Measurements from ENCODE around the gene ZNF275. TPM values are rescaled to one million over a fixed set of nuclear protein-coding genes. Genes with fewer than 3 reads are reported as not detected.

ZNF275 gene
- total and polyA plus RNA-seq, 2 of the 8 experiments (the other 6 are each of a cell fraction or from before 2014, with no cell fraction given) = 8.2 to 9.1 TPM

DNA sequence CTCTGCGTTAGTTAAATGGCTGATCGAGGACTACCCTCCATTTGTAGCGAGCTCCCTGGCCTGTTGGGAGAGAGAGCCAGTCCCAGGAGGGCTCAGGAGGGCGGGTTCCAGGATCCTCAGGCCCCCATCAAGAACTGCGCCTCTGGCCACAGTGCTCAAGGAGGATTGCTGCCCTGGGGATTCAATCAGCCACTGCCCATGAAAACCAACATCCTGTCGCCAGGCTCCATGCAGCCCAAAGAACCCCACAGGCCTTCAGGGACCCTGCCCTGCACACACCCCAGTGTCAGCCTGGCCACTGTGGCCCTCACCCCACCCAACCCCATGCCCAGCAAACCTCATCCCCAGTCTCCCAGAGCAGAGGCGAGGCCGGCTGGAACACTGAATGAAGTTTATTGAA lies 16.6 kb upstream of the ZNF275 start:
- no peak overlapping the region for H4K91ac ChIP-seq (replicated peaks; ENCODE audit: insufficient read length, low read length)
- POLR2A ChIA-PET (ENCODE audit: partially characterized antibody) = no interaction called here

More for the DNA sequence above, 16.6 kb upstream of the ZNF275 start:
- Histone ChIP-seq H3K79me2 (ENCODE audit: control insufficient read depth in 1 of 2, insufficient read depth in 2 of 2, low read length in 2 of 2) (no peaks in the 10 kb centered on the region), H3K79me1 (ENCODE audit: low read depth, low read length) (no peaks in the 10 kb centered on the region), H2BK12ac (ENCODE audit: low read depth, low read length) (no peak overlapping the region), H2BK15ac (ENCODE audit: low read length) (no peak overlapping the region), H3K36me3 (ENCODE audit: control insufficient read depth in 2 of 4, insufficient read depth in 4 of 4, low read length in 3 of 4) (no peaks in the 10 kb centered on the region), H4K8ac (ENCODE audit: extremely low read depth, insufficient read depth, low read length) (no peak overlapping the region), H3K14ac (ENCODE audit: insufficient read length) (no peak overlapping the region), H3K4ac (replicated peaks; ENCODE audit: insufficient read length, low read depth, low read length) (no peak overlapping the region), H3K18ac (ENCODE audit: extremely low read depth, low read length) (no peak overlapping the region), H3K27me3 (replicated peaks in 1 of 4; ENCODE audit: control insufficient read depth in 3 of 4, extremely low read depth in 1 of 4, insufficient read depth in 3 of 4, low read length in 3 of 4) (peaks cover 0 to 11% (median 9%) of the 10 kb centered on the region in 4 experiments; a peak in 5 of 7 replicates), H2AFZ (ENCODE audit: low read length) (no peak overlapping the region), H4K20me1 (replicated peaks in 1 of 2; ENCODE audit: control insufficient read depth in 1 of 2, insufficient read depth in 2 of 2, low read length in 2 of 2) (no peaks in the 10 kb centered on the region), H3K4me1 (replicated peaks in 1 of 4; ENCODE audit: control insufficient read depth in 3 of 4, insufficient read depth in 4 of 4, low read length in 3 of 4) (peaks cover 0 to 4% (median 3%) of the 10 kb centered on the region in 4 experiments; a peak in 6 of 7 replicates), H2BK5ac (ENCODE audit: low read depth, low read length) (no peak overlapping the region), H3K9me3 (ENCODE audit: insufficient read depth in 2 of 2, low read depth in 1 of 2, low read length in 1 of 2) (no peaks in the 10 kb centered on the region), H3K23ac (ENCODE audit: insufficient read length) (no peak overlapping the region), H2BK20ac (ENCODE audit: low read length) (no peak overlapping the region), H2BK120ac (replicated peaks; ENCODE audit: low read depth, low read length) (no peak overlapping the region), H4K5ac (ENCODE audit: insufficient read length, low read depth, low read length) (no peak overlapping the region), H3K23me2 (ENCODE audit: low read depth, low read length) (no peaks in the 10 kb centered on the region; the same call in 1 of the 2 replicates), H3K56ac (replicated peaks; ENCODE audit: insufficient read length, low read depth, low read length) (no peak overlapping the region), H2AK5ac (ENCODE audit: low read depth, low read length) (no peak overlapping the region), H3K4me3 (ENCODE audit: extremely low read depth in 1 of 4, insufficient read depth in 2 of 4, low read depth in 3 of 4, low read length in 4 of 4) (no peak overlapping the region), H3K9ac (replicated peaks in 1 of 4; ENCODE audit: extremely low read depth in 1 of 4, low read depth in 3 of 4, low read length in 3 of 4) (no peak overlapping the region), H3K27ac (ENCODE audit: low read depth, low read length) (no peak overlapping the region), H3K4me2 (ENCODE audit: insufficient read depth in 1 of 2, low read depth in 2 of 2, low read length in 2 of 2) (no peak overlapping the region)
- DNase-seq (ENCODE audit: low read depth in 1 of 2, low spot score in 2 of 2) = no peak
- 84% methylated on average over 5 of the region's 8 CpGs; no CpG with 5 or more reads in 1 of the 2 experiments for WGBS, 2 experiments (ENCODE audit: extremely low coverage in 1 of 2, insufficient coverage in 1 of 2, insufficient read length in 1 of 2, insufficient replicate concordance in 2 of 2, low coverage in 1 of 2, low lambda C conversion rate in 2 of 2, missing lambda C conversion rate in 1 of 2)
- no peak for TF ChIP-seq RXRA (IDR thresholded peaks at IDR 0.05; ENCODE audit: insufficient read depth, low read depth, low read length)
- CTCF ChIA-PET (ENCODE audit: partially characterized antibody) = no interaction called here
- FAIRE-seq = no peak

Data from H1 (cell line).